Measurements from ENCODE around the gene NFIB.

The NFIB gene

GRCh38 chr9:14197325-14197858 lies 116.5 kb downstream of the NFIB start:
- DNase-seq (ENCODE audit: low read depth, low spot score): no peak
- POLR2A ChIA-PET: no interaction called here
- H3K4me3 ChIP-seq (ENCODE audit: low read depth, low read length): no peak overlapping the region
- no peak for TF ChIP-seq CTCF (IDR thresholded peaks at IDR 0.05; ENCODE audit: insufficient read depth, low read length, missing control alignments)
- CTCF ChIA-PET: interaction anchor here (0.6 kb wide), 2 partner anchors 13 to 22 kb away, joined by 3 read pairs; no protein-coding TSS in a partner anchor

- ChIA-PET CTCF (no interaction called here), POLR2A (no interaction called here)
- no peak for TF ChIP-seq CTCF (IDR thresholded peaks at IDR 0.05; ENCODE audit: insufficient read depth, low read length, missing control alignments)
Observed at GRCh38 chr9:14193328-14193990, 120.5 kb downstream of the NFIB start.

GRCh38 chr9:14192556-14192955 lies 121.4 kb downstream of the NFIB start:
- no peak for DNase-seq (ENCODE audit: low read depth, low spot score)
- POLR2A ChIA-PET: no interaction called here
- no peak for TF ChIP-seq CTCF (IDR thresholded peaks at IDR 0.05; ENCODE audit: insufficient read depth, low read length, missing control alignments)
- CTCF ChIA-PET: no interaction called here
- H3K4me3 ChIP-seq (ENCODE audit: low read depth, low read length): no peak overlapping the region

More at GRCh38 chr9:14193328-14193990, 120.5 kb downstream of the NFIB start:
- DNase-seq (ENCODE audit: low read depth, low spot score): no peak
- H3K4me3 ChIP-seq (ENCODE audit: low read depth, low read length): no peak overlapping the region

GRCh38 chr9:14191512-14191911 lies 122.4 kb downstream of the NFIB start:
- ChIA-PET POLR2A (no interaction called here), CTCF (no interaction called here)
- no peak for DNase-seq (ENCODE audit: low read depth, low spot score)
- no peak overlapping the region for H3K4me3 ChIP-seq (ENCODE audit: low read depth, low read length)
- TF ChIP-seq CTCF (IDR thresholded peaks at IDR 0.05; ENCODE audit: insufficient read depth, low read length, missing control alignments): no peak

GRCh38 chr9:14190240-14190639 lies 123.7 kb downstream of the NFIB start:
- H3K4me3 ChIP-seq (ENCODE audit: low read depth, low read length): no peak overlapping the region
- POLR2A ChIA-PET: no interaction called here
- CTCF ChIA-PET: no interaction called here
- DNase-seq (ENCODE audit: low read depth, low spot score): no peak
- TF ChIP-seq CTCF (IDR thresholded peaks at IDR 0.05; ENCODE audit: insufficient read depth, low read length, missing control alignments): no peak

GRCh38 chr9:14189578-14189977 lies 124.4 kb downstream of the NFIB start:
- ChIA-PET CTCF (no interaction called here), POLR2A (no interaction called here)
- TF ChIP-seq CTCF (IDR thresholded peaks at IDR 0.05; ENCODE audit: insufficient read depth, low read length, missing control alignments): no peak
- DNase-seq (ENCODE audit: low read depth, low spot score): no peak
- H3K4me3 ChIP-seq (ENCODE audit: low read depth, low read length): no peak overlapping the region

Measured in AG04449 (cell line).